ENCODE measurements around the gene CCDC167.

Gene CCDC167

GRCh38 chr6:37499433-37500293 is at the start of gene CCDC167:
Gene CCDC167, minus strand, starts transcription at chr6:37499893. Its CDS starts 30 bp downstream, at chr6:37499863.
- peak; percentile 80 to 92 for DNase-seq

- DNase-seq = no peak
Observed at GRCh38 chr6:37549154-37549553, 49.5 kb upstream of the CCDC167 start.

GRCh38 chr6:37548067-37548674 is 48.5 kb upstream of the CCDC167 start:
- no peak for DNase-seq

- DNase-seq = peak in 1 of 2 donors; percentile 35
Observed at GRCh38 chr6:37547564-37548061, 47.9 kb upstream of the CCDC167 start.

GRCh38 chr6:37546141-37546871 is 46.6 kb upstream of the CCDC167 start:
- DNase-seq = no peak

- no peak for DNase-seq
Observed at GRCh38 chr6:37544530-37544929, 44.8 kb upstream of the CCDC167 start.

- DNase-seq = no peak
Observed at GRCh38 chr6:37543361-37543760, 43.7 kb upstream of the CCDC167 start.

- DNase-seq = no peak
Observed at GRCh38 chr6:37541346-37541745, 41.7 kb upstream of the CCDC167 start.

- no peak for DNase-seq
Observed at GRCh38 chr6:37540390-37540789, 40.7 kb upstream of the CCDC167 start.

- no peak for DNase-seq
Observed at GRCh38 chr6:37540029-37540352, 40.3 kb upstream of the CCDC167 start.

- no peak for DNase-seq
Observed at GRCh38 chr6:37539171-37540028, 39.7 kb upstream of the CCDC167 start.

- no peak for DNase-seq
Observed at GRCh38 chr6:37538107-37538506, 38.4 kb upstream of the CCDC167 start.

GRCh38 chr6:37537548-37537947 is 37.9 kb upstream of the CCDC167 start:
- DNase-seq = no peak

GRCh38 chr6:37536491-37537190 is 36.9 kb upstream of the CCDC167 start:
- DNase-seq = no peak

- DNase-seq = no peak
Observed at GRCh38 chr6:37535759-37536490, 36.2 kb upstream of the CCDC167 start.

GRCh38 chr6:37535428-37535758 is 35.7 kb upstream of the CCDC167 start:
- DNase-seq = no peak

- no peak for DNase-seq
Observed at GRCh38 chr6:37534893-37535292, 35.2 kb upstream of the CCDC167 start.

- DNase-seq = no peak
Observed at GRCh38 chr6:37532122-37532521, 32.4 kb upstream of the CCDC167 start.

- no peak for DNase-seq
Observed at GRCh38 chr6:37531437-37532036, 31.8 kb upstream of the CCDC167 start.

GRCh38 chr6:37531026-37531425 is 31.3 kb upstream of the CCDC167 start:
- DNase-seq = no peak

- no peak for DNase-seq
Observed at GRCh38 chr6:37530297-37530696, 30.6 kb upstream of the CCDC167 start.
